Activated effector memory CD4-positive, alpha-beta T cell treated with anti-CD3 and anti-CD28 coated beads, Interleukin-2, amount 50 U/mL, for 16 hours (primary cell): ENCODE measurements around the gene RPS13.
"Not testable (repeated sequence)": the region's sequence is repeated elsewhere in the genome, so short reads cannot be mapped to it uniquely, and the experiment has no call there.

Experiments used
- DNase-seq: peaks from one replicate; pipeline ENCODE4 v3.0.0-alpha.2; 2020

Gene RPS13

GRCh38 chr11:17077520-17078401 is at the start of gene RPS13:
RPS13 (minus strand) TSS chr11:17077667; CDS start chr11:17077641, 26 bp downstream.
- peak; percentile 98 for DNase-seq

- DNase-seq: no peak
Measured at GRCh38 chr11:17121981-17122380, 44.5 kb upstream of the RPS13 start.

GRCh38 chr11:17117262-17117661 is 39.8 kb upstream of the RPS13 start:
- DNase-seq: no peak

- no peak for DNase-seq
Measured at GRCh38 chr11:17116117-17116516, 38.6 kb upstream of the RPS13 start.

- DNase-seq: not testable (repeated sequence)
Measured at GRCh38 chr11:17107745-17108144, 30.3 kb upstream of the RPS13 start.

- not testable (repeated sequence) for DNase-seq
Measured at GRCh38 chr11:17105404-17106040, 28.1 kb upstream of the RPS13 start.

- no peak for DNase-seq
Measured at GRCh38 chr11:17102462-17102861, 25.0 kb upstream of the RPS13 start.

- DNase-seq: no peak
Measured at GRCh38 chr11:17098658-17099057, 21.2 kb upstream of the RPS13 start.

GRCh38 chr11:17098038-17098437 is 20.6 kb upstream of the RPS13 start:
- DNase-seq: no peak

- DNase-seq: not testable (repeated sequence)
Measured at GRCh38 chr11:17085976-17086375, 8.5 kb upstream of the RPS13 start.

- DNase-seq: no peak
Measured at GRCh38 chr11:17077240-17077519, 287 bp downstream of the RPS13 start.

- DNase-seq: no peak
Measured at GRCh38 chr11:17076517-17077239, 789 bp downstream of the RPS13 start.

- DNase-seq: no peak
Measured at GRCh38 chr11:17075506-17075905, 2.0 kb downstream of the RPS13 start.

- no peak for DNase-seq
Measured at GRCh38 chr11:17073370-17074027, 4.0 kb downstream of the RPS13 start.

GRCh38 chr11:17067417-17067816 is 10.1 kb downstream of the RPS13 start:
- DNase-seq: no peak

- DNase-seq: no peak
Measured at GRCh38 chr11:17066691-17067090, 10.8 kb downstream of the RPS13 start.

- peak; percentile 79 for DNase-seq
Measured at GRCh38 chr11:17063171-17064002, 14.1 kb downstream of the RPS13 start.

- not testable (repeated sequence) for DNase-seq
Measured at GRCh38 chr11:17051146-17051545, 26.3 kb downstream of the RPS13 start.

- DNase-seq: not testable (repeated sequence)
Measured at GRCh38 chr11:17048491-17048890, 29.0 kb downstream of the RPS13 start.

- no peak for DNase-seq
Measured at GRCh38 chr11:17046690-17047089, 30.8 kb downstream of the RPS13 start.

GRCh38 chr11:17036666-17037658 is 40.5 kb downstream of the RPS13 start:
- DNase-seq: no peak
